Lower lobe of right lung (tissue), 2 donors: ENCODE measurements around the gene HOXA6. TPM values are rescaled to one million over a fixed set of nuclear protein-coding genes. Genes with fewer than 3 reads are reported as not detected.

ENCODE experiments used
- ATAC-seq, 2 donors: fragments of 200-7000 bp; cut with Tn5 transposase; one replicate each; pipeline ENCODE4 v1.9.1; 2020 to 2022; ENCODE audit warnings: mild to moderate bottlenecking in 2 of 2, moderate library complexity in 2 of 2
- DNase-seq: peaks from one replicate; pipeline ENCODE4 v3.0.0-alpha.2; 2020
- H3K27ac ChIP-seq: fragments of 200-600 bp; one replicate; pipeline ENCODE4 v1.8.0; 2022
- H3K27me3 ChIP-seq: fragments of 200-600 bp; one replicate; pipeline ENCODE4 v1.8.0; 2022; ENCODE audit warnings: low read depth
- H3K36me3 ChIP-seq: fragments of 200-600 bp; one replicate; pipeline ENCODE4 v1.8.0; 2022; ENCODE audit warnings: mild to moderate bottlenecking
- H3K4me1 ChIP-seq: fragments of 200-600 bp; one replicate; pipeline ENCODE4 v1.8.0; 2022
- H3K4me3 ChIP-seq: fragments of 200-600 bp; one replicate; pipeline ENCODE4 v1.8.0; 2022; ENCODE audit warnings: mild to moderate bottlenecking
- H3K9me3 ChIP-seq: fragments of 200-600 bp; one replicate; pipeline ENCODE4 v1.8.0; 2022
- intact Hi-C: fragments of 100-400 bp; cut with DNase I; formaldehyde crosslinking; loops from one replicate; pipeline ENCODE4 v1.11.0; 2022
- total RNA-seq: library from RNA; stranded (reverse); fragmentation: NEBNext Ultra II Directional; extraction: Animal tissue kit (Norgen Biotek cat#: 25700); gene quantifications from one replicate; pipeline ENCODE4 v1.2.1, GENCODE V29; 2021
- TF ChIP-seq, protein P1 (sequence below): fragments of 200-600 bp; IDR thresholded peaks from one replicate; pipeline ENCODE4 v1.8.0; 2022; ENCODE audit warnings: antibody characterized with exemption, mild to moderate bottlenecking
- donor health status: DM: no; HTN: yes; CAD: no; lungs with severe emphysema.

The HOXA6 gene
- total RNA-seq, 1 donor from 2014 or later, result 4.6 TPM

DNA sequence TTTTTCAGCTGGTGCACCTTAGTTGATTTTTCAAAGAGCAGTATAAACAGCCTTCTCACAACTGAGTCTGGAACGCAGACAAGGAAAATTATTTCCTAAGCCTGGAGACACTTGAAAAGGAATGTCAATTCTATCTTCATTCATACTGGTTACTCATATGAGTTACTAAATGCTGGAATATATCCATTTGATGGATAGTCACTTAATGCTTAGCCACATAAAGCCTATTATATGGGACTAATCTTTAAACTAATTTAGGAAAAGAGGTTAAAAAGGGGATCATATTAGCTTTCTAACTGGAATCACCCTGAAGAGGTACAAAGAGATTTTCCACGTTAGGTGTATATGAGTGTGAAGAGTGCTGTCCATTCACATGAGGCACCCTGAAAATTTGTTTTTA is 15.4 kb downstream of the HOXA6 start:
- DNase-seq (no peak), ATAC-seq (no peak)
- TF ChIP-seq, protein P1, sequence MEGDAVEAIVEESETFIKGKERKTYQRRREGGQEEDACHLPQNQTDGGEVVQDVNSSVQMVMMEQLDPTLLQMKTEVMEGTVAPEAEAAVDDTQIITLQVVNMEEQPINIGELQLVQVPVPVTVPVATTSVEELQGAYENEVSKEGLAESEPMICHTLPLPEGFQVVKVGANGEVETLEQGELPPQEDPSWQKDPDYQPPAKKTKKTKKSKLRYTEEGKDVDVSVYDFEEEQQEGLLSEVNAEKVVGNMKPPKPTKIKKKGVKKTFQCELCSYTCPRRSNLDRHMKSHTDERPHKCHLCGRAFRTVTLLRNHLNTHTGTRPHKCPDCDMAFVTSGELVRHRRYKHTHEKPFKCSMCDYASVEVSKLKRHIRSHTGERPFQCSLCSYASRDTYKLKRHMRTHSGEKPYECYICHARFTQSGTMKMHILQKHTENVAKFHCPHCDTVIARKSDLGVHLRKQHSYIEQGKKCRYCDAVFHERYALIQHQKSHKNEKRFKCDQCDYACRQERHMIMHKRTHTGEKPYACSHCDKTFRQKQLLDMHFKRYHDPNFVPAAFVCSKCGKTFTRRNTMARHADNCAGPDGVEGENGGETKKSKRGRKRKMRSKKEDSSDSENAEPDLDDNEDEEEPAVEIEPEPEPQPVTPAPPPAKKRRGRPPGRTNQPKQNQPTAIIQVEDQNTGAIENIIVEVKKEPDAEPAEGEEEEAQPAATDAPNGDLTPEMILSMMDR, result no peak
- intact Hi-C loops, result no loop called here
- no peak overlapping the region for H3K4me3 ChIP-seq
- no peak overlapping the region for H3K27ac ChIP-seq
- peaks cover 44% of the 10 kb centered on the region for H3K4me1 ChIP-seq
- no peaks in the 10 kb centered on the region for H3K9me3 ChIP-seq
- peaks cover 38% of the 10 kb centered on the region for H3K27me3 ChIP-seq
- no peaks in the 10 kb centered on the region for H3K36me3 ChIP-seq

GRCh38 chr7:27131390-27131819 is 16.2 kb downstream of the HOXA6 start:
- Histone ChIP-seq H3K4me1 (peaks cover 52% of the 10 kb centered on the region), H3K9me3 (no peaks in the 10 kb centered on the region), H3K27ac (peak overlapping the region; percentile 92), H3K36me3 (no peaks in the 10 kb centered on the region), H3K4me3 (peak overlapping the region; percentile 69), H3K27me3 (peaks cover 30% of the 10 kb centered on the region)
- ATAC-seq, result no peak
- intact Hi-C loops, result no loop called here
- TF ChIP-seq, protein P1, result no peak
- no peak for DNase-seq

- H3K36me3 ChIP-seq, result no peaks in the 10 kb centered on the region
- H3K4me3 ChIP-seq, result peak within 1 kb of the TSS; percentile 69
- TF ChIP-seq, protein P1, result no peak
- intact Hi-C loops, result no loop called here
- H3K27ac ChIP-seq, result peak within 1 kb of the TSS; percentile 92
- H3K27me3 ChIP-seq, result peaks cover 24% of the 10 kb centered on the region
- DNase-seq, result peak; percentile 89
- no peaks in the 10 kb centered on the region for H3K9me3 ChIP-seq
- peaks cover 51% of the 10 kb centered on the region for H3K4me1 ChIP-seq
- ATAC-seq, result peak; percentile 94 to 96
Observed at GRCh38 chr7:27130540-27131389, 16.8 kb downstream of the HOXA6 start, which contains the start of gene HOXA4. HOXA4 (minus strand) TSS chr7:27130757; CDS start chr7:27130733, 24 bp downstream.

GRCh38 chr7:27129729-27130539 is 17.6 kb downstream of the HOXA6 start:
- Histone ChIP-seq H3K4me3 (peak overlapping the region; percentile 69), H3K4me1 (peaks cover 51% of the 10 kb centered on the region), H3K27ac (peak overlapping the region; percentile 92), H3K36me3 (no peaks in the 10 kb centered on the region), H3K27me3 (peaks cover 23% of the 10 kb centered on the region), H3K9me3 (no peaks in the 10 kb centered on the region)
- TF ChIP-seq, protein P1, result peak; percentile 10
- intact Hi-C loops, result no loop called here
- ATAC-seq (peak; percentile 32 to 34), DNase-seq (peak; percentile 50)

GRCh38 chr7:27128776-27129728 is 18.5 kb downstream of the HOXA6 start:
- Histone ChIP-seq H3K36me3 (no peaks in the 10 kb centered on the region), H3K27ac (peak overlapping the region; percentile 92), H3K4me3 (peak overlapping the region; percentile 69), H3K4me1 (peaks cover 47% of the 10 kb centered on the region), H3K9me3 (no peaks in the 10 kb centered on the region), H3K27me3 (peaks cover 23% of the 10 kb centered on the region)
- intact Hi-C loops, result no loop called here
- DNase-seq (no peak), ATAC-seq (no peak)
- TF ChIP-seq, protein P1, result no peak
